Activated CD4-positive, alpha-beta T cell treated with anti-CD3 and anti-CD28 coated beads, Interleukin-2, amount 50 U/mL, for 24 hours (primary cell): Measurements from ENCODE around the gene SLC6A13.
"Not testable (repeated sequence)": the region's sequence is repeated elsewhere in the genome, so short reads cannot be mapped to it uniquely, and the experiment has no call there.

Experiments
- DNase-seq, 2 donors: peaks; one replicate each; pipeline ENCODE4 v3.0.0-alpha.2; 2020; ENCODE audit warnings: low read depth in 1 of 2, low spot score in 1 of 2

SLC6A13 gene

DNA sequence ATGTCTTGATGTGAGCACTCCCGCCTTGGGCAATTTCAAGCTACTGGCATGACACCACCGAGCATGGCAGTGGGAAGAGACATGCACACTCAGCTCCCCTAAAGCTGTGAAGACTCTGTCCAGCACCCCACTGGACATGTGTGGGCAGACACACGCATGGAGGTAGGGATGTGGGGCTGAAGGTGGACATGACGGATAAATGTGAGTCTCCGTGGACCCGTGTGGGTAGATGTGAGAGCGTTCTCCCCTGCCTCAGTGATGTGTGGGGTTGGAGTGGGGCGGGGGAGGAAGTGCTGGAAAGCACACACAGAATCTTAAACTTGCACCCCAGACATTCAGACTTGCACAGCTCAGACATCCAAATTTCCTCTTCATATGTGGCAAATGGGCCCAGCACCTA is 61.3 kb downstream of the SLC6A13 start:
- DNase-seq, result no peak

DNA sequence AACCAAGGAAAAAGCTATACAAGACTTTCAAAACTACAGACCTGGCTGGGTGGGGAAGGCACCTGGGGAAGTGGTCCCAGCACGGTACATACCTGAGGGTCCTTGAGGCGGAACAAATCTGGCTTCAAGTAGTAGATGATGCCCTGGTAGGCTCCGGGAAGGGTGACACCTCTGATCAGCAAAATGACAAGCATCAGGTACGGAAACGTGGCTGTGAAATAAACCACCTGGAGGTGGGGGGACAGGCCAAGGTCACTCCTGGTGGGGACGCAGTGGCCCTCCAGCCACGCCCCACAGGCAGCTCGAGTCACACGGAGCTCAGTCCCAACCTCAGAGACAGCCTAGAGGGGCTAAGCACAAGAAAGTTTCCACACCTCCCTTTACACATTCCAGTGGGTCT is 63.9 kb downstream of the SLC6A13 start:
- no peak for DNase-seq

GRCh38 chr12:197911-198695 is 64.5 kb downstream of the SLC6A13 start:
- no peak for DNase-seq

DNA sequence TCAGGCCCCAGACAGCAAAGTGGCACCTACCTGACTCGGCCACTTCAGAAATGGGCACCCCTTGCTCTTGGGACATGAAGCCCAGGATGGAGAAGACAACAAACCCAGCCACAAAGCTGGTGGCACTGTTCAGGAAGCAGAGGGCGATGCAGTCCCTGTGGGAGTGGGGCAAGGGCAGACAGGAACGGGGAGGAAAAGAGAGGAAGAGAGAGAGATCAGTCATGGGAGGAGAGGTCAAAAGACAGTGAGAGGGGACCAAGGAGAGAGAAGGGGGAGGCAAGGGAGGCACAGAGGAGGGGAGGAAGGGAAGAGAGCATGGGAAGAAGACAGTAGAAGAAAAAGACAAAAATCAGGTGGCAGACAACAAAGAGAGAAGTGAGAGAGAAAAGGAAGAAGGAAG is 65.3 kb downstream of the SLC6A13 start:
- DNase-seq, result no peak

- DNase-seq, result no peak
These were observed 66.2 kb downstream of the SLC6A13 start for GRCh38 chr12:196436-196835.

DNA sequence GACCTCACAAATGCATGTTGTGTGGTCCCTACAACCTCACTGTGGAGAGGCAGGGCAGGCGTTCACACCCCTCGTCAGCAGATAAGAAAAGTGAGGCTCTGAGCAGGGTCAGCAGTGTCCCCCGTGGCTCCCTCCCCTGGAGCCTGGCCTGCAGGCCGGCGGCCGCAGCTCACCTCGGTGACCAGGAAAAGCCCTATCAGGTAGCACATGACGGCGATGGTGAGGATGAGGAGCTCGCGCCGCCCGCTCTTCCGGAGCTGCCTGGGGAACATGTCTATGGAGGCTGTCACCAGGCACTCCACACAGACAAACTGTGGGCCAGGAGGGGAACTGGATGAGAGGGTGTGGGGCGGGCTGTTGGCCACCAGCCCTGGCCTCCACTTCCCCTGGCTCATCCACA is 66.7 kb downstream of the SLC6A13 start:
- DNase-seq, result no peak

GRCh38 chr12:195156-195555 is 67.5 kb downstream of the SLC6A13 start:
- DNase-seq, result no peak

- DNase-seq, result no peak
These were observed 68.4 kb downstream of the SLC6A13 start for GRCh38 chr12:194276-194675.

DNA sequence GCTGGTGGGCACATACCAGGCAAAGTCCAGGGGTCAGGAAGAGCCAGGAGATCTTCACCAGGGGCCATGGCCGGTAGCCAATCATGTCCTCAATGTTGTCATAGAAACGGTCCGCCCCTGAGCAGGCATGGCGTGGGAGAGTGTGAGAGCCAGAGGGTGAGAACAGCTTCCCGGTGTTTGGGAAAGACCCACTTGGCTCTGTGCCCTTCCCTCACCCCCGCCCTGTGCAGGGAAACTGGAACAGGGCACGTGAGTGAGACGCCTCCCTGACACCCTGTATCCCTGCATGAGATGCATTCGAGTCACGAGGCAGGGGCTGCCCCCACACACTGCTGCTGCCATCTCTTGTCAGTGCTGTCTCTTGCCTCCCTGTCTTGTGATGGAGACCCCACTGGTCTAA is 69.4 kb downstream of the SLC6A13 start:
- no peak for DNase-seq

- DNase-seq, result no peak
These were observed 71.1 kb downstream of the SLC6A13 start for GRCh38 chr12:191541-191940.

- DNase-seq, result no peak
These were observed 71.8 kb downstream of the SLC6A13 start for GRCh38 chr12:190881-191280.

DNA sequence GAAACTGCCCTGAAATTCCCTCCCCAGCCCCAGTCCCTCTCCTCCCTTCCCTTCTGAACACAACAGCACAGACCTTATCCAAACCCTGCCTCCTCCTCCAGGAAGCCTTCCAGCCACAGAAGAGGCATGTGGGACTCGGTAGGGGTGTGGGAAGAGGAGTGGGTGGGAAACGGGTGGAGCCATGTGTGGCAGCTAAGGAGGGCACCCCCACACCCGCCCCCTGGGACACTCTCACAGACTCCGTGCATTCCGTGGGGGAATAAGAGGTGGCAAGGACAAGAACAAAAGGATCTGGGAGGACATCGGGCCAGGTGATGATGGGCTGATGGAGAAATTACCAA is 73.0 kb downstream of the SLC6A13 start:
- DNase-seq, result no peak

- peak in 1 of 2 donors; percentile 21 for DNase-seq
These were observed 73.6 kb downstream of the SLC6A13 start for GRCh38 chr12:188910-189621.

DNA sequence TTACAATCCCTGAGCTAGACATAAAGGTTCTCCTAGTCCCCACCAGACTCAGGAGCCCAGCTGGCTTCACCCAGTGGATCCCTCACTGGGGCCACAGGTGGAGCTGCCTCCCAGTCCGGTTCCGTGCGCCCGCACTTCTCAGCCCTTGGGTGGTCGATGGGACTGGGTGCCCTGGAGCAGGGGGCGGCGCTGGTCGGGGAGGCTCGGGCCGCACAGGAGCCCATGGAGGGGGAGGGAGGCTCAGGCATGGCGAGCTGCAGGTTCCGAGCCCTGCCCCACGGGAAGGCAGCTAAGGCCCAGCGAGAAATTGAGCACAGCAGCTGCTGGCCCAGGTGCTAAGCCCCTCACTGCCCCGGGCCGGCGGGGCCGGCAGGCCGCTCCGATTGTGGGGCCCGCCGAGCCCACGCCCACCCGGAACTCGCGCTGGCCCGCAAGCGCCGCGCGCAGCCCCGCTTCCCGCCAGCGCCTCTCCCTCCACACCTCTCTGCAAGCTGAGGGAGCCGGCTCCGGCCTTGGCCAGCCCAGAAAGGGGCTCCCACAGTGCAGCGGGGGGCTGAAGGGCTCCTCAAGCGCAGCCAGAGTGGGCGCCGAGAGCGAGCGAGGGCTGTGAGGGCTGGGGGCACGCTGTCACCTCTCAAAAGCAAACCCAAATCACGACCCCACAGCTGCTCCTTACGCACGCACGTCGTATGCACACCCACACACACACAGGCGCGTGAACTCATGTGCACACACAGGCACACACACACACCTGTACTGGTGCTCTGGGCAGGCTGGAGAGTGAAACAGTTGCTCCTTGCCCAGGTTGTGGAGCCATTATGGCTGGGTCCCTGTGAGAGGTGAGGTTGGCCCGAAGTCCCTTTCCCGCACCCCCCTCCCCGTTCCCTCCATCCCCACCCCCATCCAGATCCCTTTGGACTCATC is 74.4 kb downstream of the SLC6A13 start:
- DNase-seq, result not testable (repeated sequence)

DNA sequence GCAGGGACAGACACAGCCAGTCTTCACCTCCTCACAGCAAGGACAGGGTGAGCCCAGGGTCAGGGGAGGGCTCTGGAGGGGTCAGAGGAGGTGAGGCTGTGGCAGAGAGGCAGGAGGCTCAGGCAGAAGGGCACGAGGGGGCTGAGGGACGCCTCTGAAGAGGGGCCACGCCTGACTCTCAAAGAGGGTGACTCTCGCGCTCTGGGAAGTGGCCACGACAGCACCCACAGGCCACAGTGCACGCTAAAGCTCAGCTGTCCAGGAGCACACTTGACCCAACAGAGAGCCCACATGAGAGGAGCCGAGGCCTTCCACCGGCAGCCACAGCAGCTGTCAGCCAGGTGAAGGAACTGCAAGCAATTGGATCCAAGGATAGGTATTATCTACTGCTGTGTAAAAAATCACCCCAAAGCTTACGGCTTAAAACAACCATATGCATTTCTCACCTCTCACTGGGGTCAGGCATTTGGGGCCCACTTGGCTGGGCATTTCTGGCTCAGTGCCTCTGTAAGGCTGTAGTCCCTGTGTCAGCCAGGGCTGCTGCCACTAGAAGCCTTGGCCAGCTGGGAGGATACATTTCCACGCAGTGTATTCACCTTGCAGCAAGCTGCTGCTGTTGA is 76.5 kb downstream of the SLC6A13 start:
- DNase-seq, result no peak

- DNase-seq, result no peak
These were observed 77.1 kb downstream of the SLC6A13 start for GRCh38 chr12:185576-185955.

- no peak for DNase-seq
These were observed 77.6 kb downstream of the SLC6A13 start for GRCh38 chr12:184811-185575.

DNA sequence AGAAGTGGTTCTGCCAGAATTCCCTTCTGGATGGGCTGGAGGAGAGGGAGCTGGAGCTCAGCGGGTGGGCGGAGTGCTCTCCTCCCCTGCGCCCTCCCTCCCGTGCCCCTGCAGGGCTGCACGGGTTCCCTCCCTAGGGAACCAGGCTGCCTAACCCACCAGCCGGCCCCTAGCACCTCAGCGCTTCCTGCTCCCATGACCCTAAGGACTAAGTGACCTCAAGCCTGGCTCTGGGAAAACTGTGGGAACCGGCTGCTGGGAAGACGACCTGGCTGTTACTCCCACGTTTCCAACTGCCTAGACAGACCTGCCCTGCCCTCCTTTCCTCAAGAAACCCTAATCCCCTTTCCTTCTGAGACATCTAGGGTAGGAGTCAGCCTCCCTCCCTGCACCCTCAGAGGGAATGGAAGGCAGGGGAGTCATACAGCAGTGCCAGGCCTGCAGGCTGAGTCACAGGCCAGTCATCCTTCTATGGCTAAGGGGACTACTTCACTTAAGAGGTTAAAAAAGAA is 80.2 kb downstream of the SLC6A13 start:
- DNase-seq, result no peak

DNA sequence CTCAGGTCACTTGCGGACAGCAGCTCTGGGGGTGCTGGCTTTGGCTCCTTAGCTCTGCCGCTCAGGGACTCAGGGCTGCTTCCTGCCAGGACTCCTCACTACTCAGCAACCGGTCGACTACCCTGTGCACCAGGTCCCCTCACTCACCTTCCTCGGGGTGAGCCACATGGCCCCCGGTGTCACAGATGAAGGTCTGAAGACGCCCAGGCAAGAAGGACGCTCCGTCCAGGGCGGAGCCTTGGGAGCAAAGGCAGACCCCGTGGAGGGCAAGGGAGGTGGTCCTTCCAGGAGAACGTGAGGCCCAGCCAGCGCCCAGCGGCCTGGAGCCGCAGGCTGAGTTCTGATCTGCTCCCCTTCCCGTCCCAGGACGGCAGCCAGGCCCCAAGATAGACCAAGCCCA is 80.7 kb downstream of the SLC6A13 start:
- no peak for DNase-seq

GRCh38 chr12:180445-180844 is 82.2 kb downstream of the SLC6A13 start:
- no peak for DNase-seq
